CD4-positive, alpha-beta T cell treated with Interleukin-4 for 4 hours (primary cell): ENCODE measurements around the gene DOCK2.
"Not testable (repeated sequence)": the region's sequence is repeated elsewhere in the genome, so short reads cannot be mapped to it uniquely, and the experiment has no call there.

Experiments
- DNase-seq: peaks from one replicate; pipeline ENCODE4 v3.0.0-alpha.2; 2020

The DOCK2 gene

DNA sequence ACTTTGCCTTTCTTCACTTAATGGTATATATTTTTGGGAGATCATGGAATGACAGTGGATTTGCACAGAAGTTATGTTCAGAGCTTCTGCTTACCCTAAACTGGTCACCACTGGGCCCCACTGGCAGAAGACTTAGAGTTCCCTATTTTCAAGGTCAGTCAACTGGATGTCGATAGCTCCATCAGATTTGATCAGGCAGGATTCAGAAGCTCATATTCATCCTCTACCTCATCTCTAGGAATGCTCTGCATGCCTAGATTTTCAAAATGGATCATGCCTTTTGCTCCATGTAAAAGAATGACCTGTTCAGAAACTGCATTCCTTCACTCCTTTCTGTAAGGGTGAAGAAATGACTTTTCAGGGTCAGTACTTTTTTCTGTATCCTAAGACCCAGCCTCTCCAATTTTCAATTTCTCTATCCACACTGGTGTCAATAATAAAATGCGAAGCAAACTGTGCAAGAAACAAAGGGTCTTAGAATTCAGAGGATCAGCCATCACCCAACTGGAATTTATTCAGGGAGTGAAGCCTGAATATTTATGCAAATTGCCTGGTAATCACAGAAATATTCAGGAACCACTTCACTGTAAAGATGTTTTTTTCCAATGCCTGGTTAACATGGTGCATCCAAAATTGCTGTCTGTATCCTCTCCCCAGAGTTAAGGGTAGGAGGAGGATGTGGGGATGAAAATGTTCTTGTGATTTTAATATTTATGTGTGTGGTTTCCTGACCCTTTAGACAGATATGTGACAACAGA lies 125.4 kb downstream of the DOCK2 start:
- no peak for DNase-seq

DNA sequence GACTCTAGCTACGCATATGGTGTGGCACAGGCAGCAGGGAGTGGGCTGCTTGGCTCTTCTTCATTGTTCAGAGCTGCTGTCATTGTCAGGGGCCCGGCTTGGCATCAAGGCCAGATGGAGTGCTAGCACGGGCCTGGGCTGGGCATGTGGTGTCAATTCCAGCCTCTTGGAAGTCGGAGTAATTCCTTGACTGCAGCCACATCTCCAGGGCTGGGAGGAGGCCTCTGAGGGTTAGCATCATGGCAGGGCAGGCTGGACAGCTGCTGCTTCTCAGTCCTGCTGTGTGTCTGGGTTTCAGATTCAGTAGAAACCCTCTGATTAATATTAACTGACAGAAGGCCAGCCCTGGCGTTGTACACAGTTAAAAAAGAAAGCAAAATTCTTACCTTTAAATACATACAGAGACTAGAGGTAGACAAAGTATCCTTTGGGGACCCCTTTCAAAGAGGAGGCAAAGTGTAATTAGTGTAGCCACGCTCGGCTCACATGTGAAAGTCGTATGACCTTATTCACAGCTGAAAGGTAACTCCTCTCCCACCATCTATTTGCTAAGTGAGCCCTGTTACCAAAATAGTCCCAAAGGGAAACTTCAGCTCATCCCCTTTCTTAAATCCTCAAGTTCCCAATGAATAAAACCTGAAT lies 126.4 kb downstream of the DOCK2 start:
- DNase-seq = no peak

DNA sequence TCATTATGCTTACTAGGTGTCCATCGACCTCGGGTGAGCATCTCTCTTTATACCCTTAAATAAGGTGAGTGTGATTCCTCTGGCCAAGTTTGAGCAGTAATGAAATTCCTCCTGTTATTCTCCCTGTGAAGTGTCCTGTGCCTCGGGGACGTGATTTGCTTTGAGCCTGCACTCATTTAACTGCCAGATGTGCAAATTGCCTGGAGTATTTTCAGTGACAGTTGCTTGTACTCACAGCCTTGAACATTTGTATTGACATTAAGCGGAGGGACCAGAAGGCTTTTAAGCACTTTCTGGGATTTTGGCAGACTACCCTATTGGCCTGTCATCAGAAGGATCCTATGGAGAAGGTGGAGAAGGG lies 126.9 kb downstream of the DOCK2 start:
- no peak for DNase-seq

DNA sequence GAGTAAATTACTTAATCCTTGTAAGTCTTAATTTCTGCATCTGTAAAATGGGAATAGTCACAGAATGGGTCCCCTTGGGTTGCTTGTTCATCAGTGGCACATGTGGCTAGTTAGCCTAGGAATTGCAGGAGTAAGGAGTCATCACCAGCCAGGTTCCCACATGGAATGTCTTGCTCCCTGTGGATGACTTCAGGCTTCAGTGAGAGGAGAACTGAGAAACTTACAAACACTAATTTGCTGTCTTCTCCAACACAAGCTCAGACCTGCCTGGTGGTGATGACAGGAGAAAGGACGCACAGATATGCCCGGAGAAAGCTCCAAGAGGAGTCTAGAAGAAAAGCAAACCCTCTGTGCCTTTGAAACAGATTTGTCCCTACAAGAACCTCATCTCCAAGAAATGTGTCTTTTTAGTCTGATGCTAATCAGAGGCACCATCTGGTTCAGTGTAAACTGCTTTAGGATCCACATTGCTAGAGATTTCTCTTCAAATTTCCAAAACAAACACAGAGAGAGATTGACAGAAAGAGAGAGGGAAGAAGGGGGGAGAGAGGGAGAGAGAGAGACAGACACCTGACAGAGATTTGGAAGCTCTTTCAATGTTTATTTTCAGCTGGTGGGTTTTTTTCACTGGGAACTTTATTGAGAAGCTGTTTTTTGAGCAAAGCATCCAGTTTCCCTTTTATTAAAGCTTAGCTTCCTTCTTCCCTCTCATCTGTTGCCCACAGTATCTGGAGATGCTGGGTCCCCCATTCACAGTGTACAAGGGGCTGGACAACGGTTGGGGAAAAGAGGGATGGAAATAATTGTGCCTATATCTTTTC lies 128.3 kb downstream of the DOCK2 start:
- DNase-seq = no peak

DNA sequence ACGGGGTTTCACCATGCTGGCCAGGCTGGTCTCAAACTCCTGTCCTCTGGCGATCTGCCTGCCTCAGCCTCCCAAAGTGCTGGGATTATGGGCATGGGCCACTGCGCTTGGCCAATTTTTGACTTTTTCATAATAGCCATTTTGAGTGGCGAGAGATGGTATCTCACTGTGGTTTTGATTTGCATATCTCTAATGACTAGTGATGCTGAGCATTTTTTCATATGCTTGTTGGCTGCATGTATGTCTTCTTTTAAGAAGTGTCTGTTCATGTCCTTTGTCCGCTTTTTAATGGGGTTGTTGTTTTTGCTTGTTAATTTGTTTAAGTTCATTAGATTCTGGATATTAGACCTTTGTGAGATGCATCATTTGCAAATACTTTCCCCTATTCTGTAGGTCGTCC lies 129.9 kb downstream of the DOCK2 start:
- DNase-seq = not testable (repeated sequence)

DNA sequence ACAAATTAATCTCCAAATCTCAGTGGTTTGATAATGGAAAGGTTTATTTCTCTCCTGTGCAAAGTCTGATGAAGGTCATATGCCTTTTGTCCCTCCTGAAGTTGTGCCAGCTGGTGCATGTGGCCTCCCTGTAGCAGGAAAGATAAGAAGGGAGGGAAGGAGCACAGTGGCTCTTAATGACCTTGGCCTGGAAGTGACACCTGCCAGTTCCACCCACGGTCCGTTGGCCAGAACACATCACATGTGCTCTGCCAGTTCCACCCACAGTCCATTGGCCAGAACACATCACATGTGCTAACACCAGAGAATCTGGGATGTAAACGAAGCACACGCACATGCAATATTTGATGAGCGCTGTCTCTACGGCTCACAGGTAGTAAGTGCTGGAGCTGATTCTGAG lies 130.9 kb downstream of the DOCK2 start:
- DNase-seq = no peak

DNA sequence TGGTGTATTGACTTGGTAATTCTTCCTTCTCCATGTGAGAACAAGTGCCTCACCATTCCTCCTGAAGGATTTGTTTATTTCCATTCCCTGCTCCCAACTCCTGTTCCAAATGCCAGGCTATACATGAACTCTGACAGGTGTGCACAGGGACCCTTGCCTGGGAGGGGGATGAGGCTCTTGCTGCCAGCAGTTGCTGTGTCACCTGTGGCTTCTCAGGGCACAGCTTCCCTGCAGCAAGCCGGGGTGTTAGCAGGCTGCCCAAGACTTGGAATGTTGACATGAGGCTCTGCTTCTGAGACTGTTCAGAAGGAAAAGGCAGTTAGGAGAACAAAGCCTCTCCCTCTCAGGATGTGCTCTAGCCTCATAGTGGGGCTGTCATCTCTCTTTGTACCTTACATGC lies 131.3 kb downstream of the DOCK2 start:
- no peak for DNase-seq

DNA sequence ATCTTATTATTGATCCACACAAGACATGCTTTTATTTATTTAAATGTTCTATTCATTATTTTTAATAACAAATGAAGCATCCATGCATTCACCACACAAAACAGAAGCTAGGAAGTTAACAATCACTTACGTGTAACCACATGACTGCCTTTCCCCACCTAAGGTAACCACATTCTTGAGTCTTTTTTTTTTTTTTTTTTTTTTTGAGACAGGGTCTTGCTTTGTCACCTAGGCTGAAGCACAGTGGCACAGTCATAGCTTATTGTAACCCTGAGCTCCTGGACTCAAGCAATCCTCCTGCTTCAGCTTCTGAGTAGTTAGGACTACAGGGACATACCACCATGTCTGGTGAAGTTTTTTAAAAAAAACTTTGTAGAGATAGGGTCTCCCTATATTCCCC lies 133.0 kb downstream of the DOCK2 start:
- DNase-seq = no peak

DNA sequence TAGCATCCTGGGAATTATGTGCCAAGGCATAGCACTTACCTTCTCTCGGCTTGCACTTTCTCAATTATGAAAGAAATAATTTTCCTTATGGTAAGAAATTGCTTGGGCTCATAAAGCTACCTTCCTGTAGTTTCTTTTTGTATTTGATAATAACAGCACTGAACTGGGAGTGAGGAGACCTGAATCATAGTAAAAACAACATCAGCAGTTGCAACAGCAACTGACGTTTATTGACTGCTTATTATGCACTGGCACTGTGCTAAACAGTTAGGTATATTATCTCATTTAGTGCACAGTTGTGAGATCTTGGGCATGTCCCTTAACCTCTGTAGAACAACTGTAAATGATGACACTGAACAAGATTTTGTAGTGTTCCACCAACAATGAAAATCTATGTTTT lies 135.2 kb downstream of the DOCK2 start:
- DNase-seq = no peak

DNA sequence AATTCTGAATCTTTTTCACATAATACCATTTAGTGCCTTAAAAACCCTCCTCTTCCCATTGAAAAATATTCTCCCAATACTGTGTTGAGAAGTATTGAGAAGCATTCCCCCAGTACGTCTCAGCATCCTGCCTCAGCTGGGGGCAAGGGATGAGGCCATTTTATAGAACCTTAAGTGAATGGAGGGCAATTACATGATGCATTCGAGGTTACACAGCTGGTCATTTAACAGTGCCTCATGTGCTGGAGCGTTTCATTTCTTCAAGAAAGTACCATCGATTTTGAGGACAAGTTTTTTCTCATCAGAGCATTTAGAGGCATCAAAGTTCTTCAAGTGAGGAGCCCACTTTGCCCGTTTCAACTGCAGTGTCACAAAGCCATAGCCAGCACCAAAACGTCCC lies 135.6 kb downstream of the DOCK2 start:
- no peak for DNase-seq

DNA sequence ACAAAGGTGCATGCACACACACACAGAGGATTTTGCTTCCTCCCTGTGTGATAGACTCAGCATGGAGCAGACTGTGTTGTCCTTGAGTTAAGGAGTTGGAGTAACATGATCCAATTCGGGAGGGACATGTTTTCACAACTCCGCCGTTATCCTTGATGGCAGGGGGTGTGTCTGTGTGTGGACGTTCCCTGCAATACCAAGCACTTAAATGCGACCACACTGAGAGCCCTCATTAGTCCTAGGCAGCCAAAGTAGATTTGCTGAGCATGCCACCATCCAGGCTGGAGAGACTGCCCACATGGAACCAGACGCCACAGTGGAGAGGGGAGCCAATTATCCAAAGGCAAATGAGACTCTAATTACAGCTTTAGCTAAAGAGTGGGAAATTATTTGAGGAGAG lies 140.1 kb downstream of the DOCK2 start:
- no peak for DNase-seq

DNA sequence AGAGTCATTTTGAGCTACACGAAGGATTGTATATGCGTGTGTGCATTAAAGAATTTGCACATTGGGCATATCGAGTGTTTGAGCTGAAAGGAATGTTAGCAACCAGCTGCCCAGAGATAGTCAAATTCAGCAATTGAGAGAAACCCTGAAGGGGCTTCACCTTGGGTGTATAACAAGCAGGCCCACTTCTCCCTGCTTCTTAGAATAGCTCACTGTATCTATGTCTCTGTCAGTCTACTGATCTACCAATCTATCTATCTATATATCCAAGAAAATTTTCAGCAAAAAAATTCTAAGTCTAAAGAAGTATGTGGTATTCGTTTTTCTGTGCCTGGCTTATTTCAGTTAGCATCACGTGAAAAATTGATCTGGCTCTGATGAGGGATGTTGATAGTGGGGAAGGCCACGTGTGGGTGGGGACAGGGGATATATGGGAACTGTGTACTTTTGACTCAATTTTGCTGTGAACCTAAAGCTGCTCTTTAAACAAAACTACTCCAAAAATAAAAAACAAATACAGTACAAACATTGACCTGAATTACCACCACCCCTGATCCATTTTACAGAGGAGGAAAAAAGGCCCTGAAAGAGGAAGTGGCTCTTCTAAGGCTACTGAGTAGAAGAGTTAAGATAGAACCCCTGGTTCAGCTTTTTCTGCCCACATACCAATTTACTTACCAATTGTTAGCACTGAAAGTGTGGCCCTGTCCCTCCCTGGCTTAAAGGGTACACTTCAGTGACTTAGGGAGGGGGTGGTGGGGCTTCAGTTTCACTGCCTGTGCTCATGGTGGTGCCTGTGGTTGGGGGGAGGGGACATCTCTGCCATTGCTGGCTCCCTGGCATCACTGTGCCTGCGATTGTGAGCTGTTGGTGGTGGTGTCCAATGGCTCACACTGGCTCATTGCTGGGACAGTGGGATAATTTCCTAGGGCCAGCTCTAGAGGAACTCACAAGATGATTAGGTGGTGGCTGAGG lies 141.8 kb downstream of the DOCK2 start:
- no peak for DNase-seq

DNA sequence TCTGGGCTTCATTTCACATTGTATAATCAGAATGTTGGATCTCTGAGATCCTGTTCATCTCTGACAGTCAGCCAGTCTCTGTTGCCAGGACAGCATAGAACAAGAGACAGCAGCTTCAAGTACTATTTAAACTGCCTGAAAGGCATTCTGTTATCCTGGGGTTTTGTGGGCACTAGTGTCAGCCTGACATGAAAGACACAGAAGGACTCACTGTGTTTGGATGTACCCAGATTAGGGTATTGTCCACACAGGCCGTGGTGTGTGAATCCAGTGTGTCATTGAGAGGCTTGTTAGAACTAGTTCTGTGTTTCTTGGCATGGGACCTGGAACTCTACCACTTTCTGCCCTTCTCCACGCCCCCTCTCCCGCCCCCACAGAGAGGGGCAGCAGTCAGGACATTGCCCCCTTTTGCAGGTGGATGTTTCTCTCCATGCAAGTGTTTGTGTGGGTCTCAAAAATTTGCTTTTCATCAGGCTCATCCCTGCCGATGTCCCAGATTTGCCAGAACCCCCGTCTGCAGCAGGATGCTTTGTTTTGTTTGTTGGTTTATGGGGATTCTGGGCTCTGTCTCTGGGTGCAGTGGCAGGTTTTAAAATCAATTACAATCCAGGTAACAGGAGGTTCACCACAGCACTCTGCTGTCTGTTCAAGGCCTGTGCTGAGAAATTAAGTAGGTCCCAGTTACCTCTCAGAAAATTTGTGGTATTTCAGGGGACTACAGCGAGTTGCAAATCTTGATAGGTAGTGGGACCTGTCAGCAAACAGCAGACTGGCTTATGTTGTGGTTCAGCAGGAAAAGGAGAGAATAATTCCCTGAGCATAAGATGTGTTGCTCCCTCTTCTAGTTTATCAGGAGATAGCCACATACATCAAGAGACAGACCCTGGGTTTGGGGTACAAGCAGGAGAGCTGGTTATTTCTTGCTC lies 144.6 kb downstream of the DOCK2 start:
- DNase-seq = no peak

DNA sequence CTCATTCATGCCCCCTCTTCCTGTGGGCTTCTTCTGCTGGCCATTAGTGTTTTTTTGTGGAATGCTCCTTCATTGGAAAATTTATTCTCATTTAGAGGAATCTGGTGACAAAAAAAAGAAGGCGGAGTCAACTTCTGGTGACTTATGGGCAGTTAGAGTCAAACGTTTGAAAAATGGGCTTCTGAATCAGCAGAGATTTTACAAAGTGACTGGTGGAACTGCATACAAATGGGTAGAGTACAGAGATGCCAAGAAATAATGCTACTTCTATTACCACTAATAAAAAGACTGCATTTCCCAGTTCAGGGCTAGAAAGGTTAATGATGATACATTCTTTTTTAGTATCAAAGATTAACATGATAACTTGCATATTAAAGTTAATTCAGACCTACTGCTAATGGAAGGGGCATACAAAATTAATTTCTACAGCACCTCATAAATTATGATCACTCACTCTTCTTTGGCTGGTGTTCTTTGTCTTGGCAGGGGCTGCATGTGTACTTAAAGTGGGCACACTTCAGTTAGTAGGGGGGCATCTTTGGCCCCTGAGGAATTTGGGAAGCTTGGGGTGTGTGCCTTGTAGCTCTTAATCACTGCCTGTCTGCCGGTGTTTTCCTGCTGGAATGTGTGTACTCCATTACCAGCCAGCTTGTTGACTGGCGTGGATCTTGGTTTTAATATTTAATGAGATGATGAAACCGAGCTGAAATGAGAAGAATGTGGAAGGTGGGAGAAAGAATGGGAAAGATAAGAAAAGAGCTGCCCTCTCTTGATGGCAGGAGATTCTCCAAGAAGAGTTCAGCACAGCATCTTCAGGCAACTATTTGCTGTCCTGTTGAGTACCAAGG lies 148.9 kb downstream of the DOCK2 start:
- no peak for DNase-seq

DNA sequence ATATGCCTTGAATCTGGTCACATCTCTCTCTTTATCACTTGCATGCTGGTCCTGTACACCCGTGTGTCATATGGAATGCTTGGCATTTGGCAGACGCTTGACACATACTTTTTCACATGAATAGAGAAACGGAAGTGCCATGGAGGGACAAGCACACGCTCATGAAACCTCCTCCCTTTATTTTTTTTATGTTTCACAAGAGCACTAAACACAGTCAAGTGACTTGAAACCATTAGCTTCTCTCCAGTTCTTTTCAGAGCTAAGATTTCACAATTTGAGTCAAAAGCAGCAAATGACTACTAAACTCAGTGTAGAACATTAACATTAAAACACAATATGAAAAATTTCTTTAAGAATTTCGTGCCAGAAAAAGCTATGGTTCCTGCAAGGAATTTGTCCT lies 151.1 kb downstream of the DOCK2 start:
- no peak for DNase-seq

DNA sequence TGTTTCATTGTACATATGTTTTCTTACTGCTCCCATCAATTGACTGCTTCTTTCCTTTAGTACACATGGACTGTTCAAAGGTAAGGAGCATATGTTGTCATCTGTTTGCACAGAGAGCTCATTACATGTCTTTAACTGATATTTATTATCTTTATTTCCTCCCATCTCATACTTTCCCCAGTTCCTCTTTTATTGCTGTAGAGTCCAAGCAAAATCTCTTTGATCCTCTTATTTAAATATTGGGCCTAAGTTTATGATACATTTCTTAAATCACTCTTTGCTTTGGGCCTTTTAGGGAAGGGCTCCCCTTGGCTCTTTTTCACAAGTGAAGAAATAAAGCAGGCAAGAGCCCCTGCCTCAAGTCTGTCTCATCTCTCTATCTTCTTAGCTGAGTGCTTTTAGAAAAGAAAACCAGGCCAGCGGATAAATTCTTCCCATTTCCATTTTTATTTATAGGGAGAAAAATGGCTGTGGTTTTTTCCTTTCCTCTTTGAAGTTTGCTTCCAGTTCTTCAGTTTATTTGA lies 152.4 kb downstream of the DOCK2 start:
- DNase-seq = no peak

DNA sequence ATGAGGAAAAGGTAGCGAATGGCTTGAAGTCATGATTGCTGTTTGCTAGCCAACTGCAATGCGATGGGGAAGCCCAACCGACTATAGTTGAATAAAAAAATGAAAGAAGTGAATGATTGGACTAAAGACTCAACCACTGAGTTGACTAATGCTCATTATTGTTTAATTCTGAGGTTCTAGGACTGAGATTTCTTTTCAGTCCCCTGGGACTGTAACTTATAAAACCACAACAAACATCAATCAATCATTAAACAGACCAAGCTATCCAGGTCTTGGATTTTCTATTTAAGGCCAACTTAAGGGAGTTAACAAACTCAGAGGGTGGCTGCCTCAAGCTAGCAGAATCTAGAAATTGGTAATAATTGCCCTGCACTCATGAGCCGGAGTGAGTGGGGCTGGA lies 154.2 kb downstream of the DOCK2 start:
- no peak for DNase-seq

DNA sequence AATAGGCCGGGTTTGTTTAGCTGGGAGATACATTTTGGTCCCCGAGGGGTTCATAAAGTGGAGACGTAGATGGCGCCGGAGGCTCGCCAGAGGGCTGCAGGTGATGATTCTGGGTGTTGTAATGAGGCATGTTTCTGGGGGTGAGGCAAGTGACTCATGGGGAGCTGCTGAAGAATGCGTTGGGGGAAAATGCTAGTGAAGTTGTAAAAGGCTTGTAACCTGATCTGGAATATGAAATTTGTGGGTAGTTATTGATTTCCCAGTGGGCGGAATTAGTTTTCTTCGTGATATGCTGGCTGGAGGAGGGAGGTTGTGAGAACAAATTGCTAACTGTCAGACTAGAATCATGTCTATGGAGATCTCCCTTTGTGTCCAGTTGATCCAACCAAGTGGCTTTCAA lies 158.3 kb downstream of the DOCK2 start:
- no peak for DNase-seq

DNA sequence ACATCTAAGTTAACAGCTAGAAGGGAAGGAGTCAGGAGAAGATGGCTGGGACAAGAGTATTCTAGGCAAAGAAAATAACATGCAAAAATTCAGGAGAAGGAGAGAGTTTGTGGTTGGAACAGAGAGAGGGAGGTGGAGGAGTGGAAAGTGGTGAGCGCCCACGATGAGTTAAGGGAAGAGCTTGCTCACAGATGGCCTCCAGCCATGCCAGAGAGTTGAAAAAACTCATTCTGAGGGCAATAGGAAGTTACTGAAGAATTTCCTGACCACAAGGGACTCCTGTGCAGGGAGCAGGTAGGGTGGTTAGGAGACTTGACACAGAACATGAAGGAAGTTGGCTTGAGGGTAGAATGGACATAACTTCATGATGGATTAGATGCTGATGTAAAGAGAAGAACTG lies 159.7 kb downstream of the DOCK2 start:
- no peak for DNase-seq

DNA sequence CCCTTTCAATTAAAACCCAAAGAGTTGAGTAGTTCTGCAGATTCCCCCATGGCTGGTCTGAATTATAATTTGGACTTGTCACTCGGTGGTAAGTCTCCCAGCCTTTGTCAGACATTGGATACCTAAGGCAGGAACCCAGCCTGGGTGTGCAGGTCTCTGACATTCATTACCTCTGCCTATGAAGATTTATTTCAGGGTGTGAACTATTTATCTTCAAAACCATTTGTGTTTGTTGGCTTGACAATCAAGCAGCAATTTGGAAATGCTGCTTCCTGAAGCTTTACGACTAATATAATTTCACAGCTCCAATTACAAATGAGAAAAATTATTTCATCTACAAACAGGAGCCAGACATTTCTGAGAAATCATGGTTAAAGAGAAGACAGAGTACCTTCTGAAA lies 160.5 kb downstream of the DOCK2 start:
- no peak for DNase-seq

DNA sequence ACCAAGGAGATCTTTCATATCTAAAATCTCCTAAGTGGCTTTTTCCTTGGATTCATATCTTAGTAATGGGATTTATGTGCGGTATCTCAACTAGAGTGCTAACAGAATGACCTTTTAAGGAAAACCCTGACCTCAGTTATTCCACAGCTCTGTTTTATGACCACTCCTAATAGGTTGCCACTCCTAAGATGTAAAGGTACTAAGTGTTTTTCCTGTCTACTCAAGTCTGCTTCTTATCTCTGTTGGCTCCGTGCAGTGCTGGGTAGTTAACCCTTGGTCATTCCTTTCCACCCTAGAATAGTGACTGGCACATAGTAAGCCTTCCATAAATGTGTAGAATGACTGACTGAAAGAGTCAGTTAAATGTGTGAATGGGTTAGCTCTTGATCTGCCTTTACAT lies 161.4 kb downstream of the DOCK2 start:
- DNase-seq = no peak
